HepG2 (cell line): Measurements from ENCODE around the gene TEDC2. TPM values are rescaled to one million over a fixed set of nuclear protein-coding genes. Genes with fewer than 3 reads are reported as not detected.
"Not testable (repeated sequence)": the region's sequence is repeated elsewhere in the genome, so short reads cannot be mapped to it uniquely, and the experiment has no call there.

Source experiments
- ATAC-seq: fragments of 200-7000 bp; cut with Tn5 transposase; 3 replicates; pipeline ENCODE4 v1.9.1; 2020; ENCODE audit warnings: mild to moderate bottlenecking, moderate library complexity
- BruUV-seq: library from RNA; stranded (reverse); fragments of 400-500 nt; replicated peaks from 2 replicates; lab custom pipeline; 2021; lab: Mats Ljungman, UMichigan
- CTCF ChIA-PET: fragments of 300-600 bp; formaldehyde crosslinking; extraction: SDS; loops from one replicate; lab custom pipeline; 2021; ENCODE audit warnings: low total read pairs, inconsistent platforms, low intra/inter-chr PET ratio; lab: Yijun Ruan, JAX
- POLR2A ChIA-PET: fragments of 350-600 bp; sonication (Branson Sonifier 250); formaldehyde crosslinking; loops from one replicate; lab custom pipeline; 2020; ENCODE audit warnings: antibody characterized with exemption, inconsistent platforms; lab: Yijun Ruan, JAX
- DNase-seq: peaks from one replicate; pipeline ENCODE4 v3.0.0-alpha.2; 2015; ENCODE audit warnings: low spot score
- FAIRE-seq: peaks from 3 replicates; lab custom pipeline; 2011; peaks lifted over from hg19 to GRCh38; lab: Jason Lieb, UNC
- H2AFZ ChIP-seq: one replicate; pipeline ENCODE4 v1.6.1; 2011; ENCODE audit warnings: low read length, inconsistent platforms
- H3K27ac ChIP-seq: fragments of 300-600 bp; 3 replicates; pipeline ENCODE4 v1.8.0; 2011; ENCODE audit warnings: mixed run types, mild to moderate bottlenecking, mixed read lengths, low read length, inconsistent platforms; ENCODE audit not compliant: insufficient read depth; ENCODE audit errors: extremely low read length
- H3K27me3 ChIP-seq, 2 experiments: fragments of 200-600 bp in 1 of 2; 2 replicates in 1 of 2; 3 replicates in 1 of 2; pipeline versions ENCODE4 v1.6.0 to v1.8.0; 2011; ENCODE audit warnings: low read length in 2 of 2, mild to moderate bottlenecking in 2 of 2, moderate library complexity in 2 of 2, inconsistent platforms in 1 of 2; ENCODE audit not compliant: insufficient read depth in 2 of 2, control insufficient read depth in 1 of 2
- H3K36me3 ChIP-seq, 2 experiments: fragments of 200-600 bp in 1 of 2; replicated peaks in 1 of 2; 2 replicates in 1 of 2; 3 replicates in 1 of 2; pipeline versions ENCODE4 v1.5.1 to v1.8.0; 2011; ENCODE audit warnings: low read length in 2 of 2, inconsistent platforms in 1 of 2; ENCODE audit not compliant: insufficient read depth in 2 of 2, control insufficient read depth in 1 of 2
- H3K4me1 ChIP-seq: 2 replicates; pipeline ENCODE4 v1.5.1; 2012; ENCODE audit warnings: low read length, inconsistent platforms; ENCODE audit not compliant: insufficient read depth
- H3K4me2 ChIP-seq: 2 replicates; pipeline ENCODE4 v1.6.0; 2011; ENCODE audit warnings: low read depth, low read length, inconsistent platforms
- H3K4me3 ChIP-seq, 3 experiments: fragments of 200-600 bp in 1 of 3; sonication (generic), shearing (Covaris generic) in 1 of 3; replicated peaks in 1 of 3; 2 replicates each; pipeline ENCODE4 v1.5.1; 2011 to 2016; ENCODE audit warnings: low read length in 3 of 3, inconsistent platforms in 2 of 3, low read depth in 2 of 3, mild to moderate bottlenecking in 2 of 3, control low read depth in 1 of 3, mixed read lengths in 1 of 3; ENCODE audit not compliant: insufficient read depth in 1 of 3
- H3K79me2 ChIP-seq: one replicate; pipeline ENCODE4 v1.6.1; 2011; ENCODE audit warnings: low read length, inconsistent platforms; ENCODE audit not compliant: insufficient read depth
- H3K9ac ChIP-seq: 2 replicates; pipeline ENCODE4 v1.6.0; 2011; ENCODE audit warnings: mild to moderate bottlenecking, low read depth, low read length, inconsistent platforms; ENCODE audit not compliant: insufficient read depth
- H3K9me3 ChIP-seq: 2 replicates; pipeline ENCODE4 v1.5.1; 2012; ENCODE audit warnings: mild to moderate bottlenecking, low read length
- H4K20me1 ChIP-seq: 2 replicates; pipeline ENCODE4 v1.6.0; 2011; ENCODE audit warnings: inconsistent platforms, mild to moderate bottlenecking, low read length, moderate library complexity; ENCODE audit not compliant: insufficient read depth
- ZNF549 ChIP-seq: sonication (generic); formaldehyde crosslinking; IDR thresholded peaks from 2 replicates; pipeline ENCODE4 v1.5.0; 2020; ENCODE audit warnings: missing genetic modification reagents
- WGBS: methylation state at CpG from one replicate; pipeline ENCODE4 v1.1.6; 2017; ENCODE audit warnings: low lambda C conversion rate; 5-methylcytosine and 5-hydroxymethylcytosine counted together
- in situ Hi-C: cut with HindIII; loops from 2 replicates; pipeline ENCODE4 v1.10.0; 2017; ENCODE audit warnings: low pct_unique_long_range_greater_than_20kb; ENCODE audit not compliant: extremely low pct_ligation_motif_present
- intact Hi-C: fragments of 100-400 bp; cut with micrococcal nuclease; formaldehyde crosslinking; loops from one replicate; pipeline ENCODE4 v1.10.0; 2022; ENCODE audit not compliant: unreplicated experiment
- polyA plus RNA-seq, 8 experiments: library from polyadenylated mRNA; depleted of rRNA in 3 of 8; stranded (reverse) in 7 of 8; unstranded in 1 of 8; fragments of >200 nt; fragmentation: Illumina TruSeq in 4 of 8; extraction: Trizol in 4 of 8; gene quantifications; 2 replicates each; pipeline versions ENCODE4 v1.2.1 to v1.2.3, GENCODE V29; 2011 to 2016; ENCODE audit warnings: low read depth in 4 of 8, missing spikeins in 1 of 8, mixed read lengths in 1 of 8; ENCODE audit not compliant: insufficient read depth in 1 of 8
- total RNA-seq, 5 experiments: library from RNA; depleted of rRNA; stranded (reverse); fragments of >200 nt; fragmentation: Illumina TruSeq; extraction: Trizol; gene quantifications; 2 replicates each; pipeline ENCODE4 v1.2.3, GENCODE V29; 2016; ENCODE audit warnings: low read depth in 1 of 5

The TEDC2 gene
- total and polyA plus RNA-seq, 2 of the 13 experiments (the other 11 are each of a cell fraction or from before 2014, with no cell fraction given), result 6.2 to 24.4 TPM

GRCh38 chr16:2435236-2435635 lies 24.7 kb upstream of the TEDC2 start:
- FAIRE-seq, H4K20me1 ChIP-seq, DNase-seq, H3K4me3 ChIP-seq, H3K79me2 ChIP-seq, ATAC-seq, H3K27me3 ChIP-seq, intact Hi-C loops, CTCF ChIA-PET, H3K4me2 ChIP-seq, POLR2A ChIA-PET, H3K27ac ChIP-seq, H2AFZ ChIP-seq, in situ Hi-C loops, H3K9me3 ChIP-seq, BruUV-seq, H3K9ac ChIP-seq: not testable (repeated sequence)
- 95% methylated on average over 4 of the region's 4 CpGs for WGBS
- peaks cover 13% of the 10 kb centered on the region for H3K4me1 ChIP-seq
- peaks cover 34 to 56% of the 10 kb centered on the region in 2 experiments for H3K36me3 ChIP-seq

GRCh38 chr16:2436110-2436509 lies 23.8 kb upstream of the TEDC2 start:
- H3K4me1 ChIP-seq, result peaks cover 5% of the 10 kb centered on the region
- no peak for TF ChIP-seq ZNF549 (CRISPR knock-in tag)
- peaks cover 37 to 60% of the 10 kb centered on the region in 2 experiments for H3K36me3 ChIP-seq
- no peak for DNase-seq
- WGBS, result 92% methylated on average over 7 of the region's 9 CpGs
- in situ Hi-C loops, result no loop called here
- H2AFZ ChIP-seq, result no peak overlapping the region
- H3K4me3 ChIP-seq, result no peak overlapping the region
- no peak overlapping the region for H3K4me2 ChIP-seq
- H3K27ac ChIP-seq, result no peak overlapping the region
- no peaks in the 10 kb centered on the region for H3K9me3 ChIP-seq
- CTCF ChIA-PET, result no interaction called here
- no peak for ATAC-seq
- POLR2A ChIA-PET, result no interaction called here
- no peaks in the 10 kb centered on the region for H4K20me1 ChIP-seq
- peaks cover under 1% of the 10 kb centered on the region for H3K79me2 ChIP-seq
- intact Hi-C loops, result no loop called here
- H3K27me3 ChIP-seq, result no peaks in the 10 kb centered on the region
- FAIRE-seq, result no peak
- no peak overlapping the region for H3K9ac ChIP-seq
- BruUV-seq, result no TSS peak
